Trophoblast cell (in vitro differentiated cells and primary cell): ENCODE results near the gene CCNL2.

ENCODE experiments used
- DNase-seq, 2 donors: peaks; one replicate each; pipeline ENCODE4 v3.0.0-alpha.2; 2016
- H2AFZ ChIP-seq: 2 replicates; pipeline ENCODE4 v1.6.1; 2013; ENCODE audit warnings: low read length, moderate library complexity, mild to moderate bottlenecking; ENCODE audit not compliant: insufficient read depth, poor library complexity
- H2AK5ac ChIP-seq: 2 replicates; pipeline ENCODE4 v1.6.1; 2013; ENCODE audit warnings: mild to moderate bottlenecking, low read length
- H2BK120ac ChIP-seq: 2 replicates; pipeline ENCODE4 v1.6.1; 2013; ENCODE audit warnings: low read length, mild to moderate bottlenecking, moderate library complexity; ENCODE audit not compliant: insufficient read depth, poor library complexity
- H2BK12ac ChIP-seq: 2 replicates; pipeline ENCODE4 v1.6.1; 2013; ENCODE audit warnings: mild to moderate bottlenecking, low read length, moderate library complexity
- H2BK5ac ChIP-seq: 2 replicates; pipeline ENCODE4 v1.6.1; 2013; ENCODE audit warnings: low read length, low read depth, moderate library complexity, mild to moderate bottlenecking; ENCODE audit not compliant: poor library complexity
- H3K14ac ChIP-seq: 2 replicates; pipeline ENCODE4 v1.6.1; 2013; ENCODE audit warnings: mild to moderate bottlenecking, low read length
- H3K18ac ChIP-seq: 2 replicates; pipeline ENCODE4 v1.6.1; 2013; ENCODE audit warnings: mild to moderate bottlenecking, low read length
- H3K23ac ChIP-seq: 2 replicates; pipeline ENCODE4 v1.6.1; 2013; ENCODE audit warnings: low read length
- H3K27ac ChIP-seq: 2 replicates; pipeline ENCODE4 v1.5.1; 2013; ENCODE audit warnings: low read depth, mild to moderate bottlenecking, inconsistent platforms, low read length, moderate library complexity
- H3K27me3 ChIP-seq: 2 replicates; pipeline ENCODE4 v1.6.1; 2013; ENCODE audit warnings: inconsistent platforms, mild to moderate bottlenecking, low read length, moderate library complexity; ENCODE audit not compliant: insufficient read depth
- H3K36me3 ChIP-seq, 2 experiments: 1 replicate in 1 of 2; 2 replicates in 1 of 2; pipeline ENCODE4 v1.6.1; 2013; ENCODE audit warnings: low read length in 2 of 2, mild to moderate bottlenecking in 2 of 2, moderate library complexity in 1 of 2; ENCODE audit not compliant: insufficient read depth in 2 of 2, control insufficient read depth in 1 of 2
- H3K4ac ChIP-seq: 2 replicates; pipeline ENCODE4 v1.6.1; 2013; ENCODE audit warnings: low read depth, mild to moderate bottlenecking, low read length, moderate library complexity
- H3K4me1 ChIP-seq, 2 experiments: 1 replicate in 1 of 2; 2 replicates in 1 of 2; pipeline ENCODE4 v1.6.1; 2013; ENCODE audit warnings: low read length in 2 of 2, mild to moderate bottlenecking in 2 of 2, moderate library complexity in 1 of 2; ENCODE audit not compliant: insufficient read depth in 2 of 2, control insufficient read depth in 1 of 2
- H3K4me2 ChIP-seq: 2 replicates; pipeline ENCODE4 v1.6.1; 2013; ENCODE audit warnings: inconsistent platforms, mild to moderate bottlenecking, low read length, moderate library complexity
- H3K4me3 ChIP-seq: 2 replicates; pipeline ENCODE4 v1.5.1; 2013; ENCODE audit warnings: mild to moderate bottlenecking, low read depth, low read length, inconsistent platforms
- H3K79me1 ChIP-seq: one replicate; pipeline ENCODE4 v1.6.1; 2013; ENCODE audit warnings: low read length
- H3K79me2 ChIP-seq: 2 replicates; pipeline ENCODE4 v1.6.1; 2013; ENCODE audit warnings: low read length, mild to moderate bottlenecking; ENCODE audit not compliant: control insufficient read depth, insufficient read depth, poor library complexity
- H3K9ac ChIP-seq: 2 replicates; pipeline ENCODE4 v1.6.1; 2013; ENCODE audit warnings: mild to moderate bottlenecking, low read length
- H3K9me3 ChIP-seq: 2 replicates; pipeline ENCODE4 v1.6.1; 2013; ENCODE audit warnings: low read depth, mild to moderate bottlenecking, control low read depth, inconsistent platforms, low read length; ENCODE audit not compliant: insufficient read depth
- H4K12ac ChIP-seq: 2 replicates; pipeline ENCODE4 v1.6.1; 2013; ENCODE audit warnings: low read depth, mild to moderate bottlenecking, low read length, moderate library complexity
- H4K8ac ChIP-seq: 2 replicates; pipeline ENCODE4 v1.6.1; 2013; ENCODE audit warnings: low read depth, mild to moderate bottlenecking, low read length, moderate library complexity
- H4K91ac ChIP-seq: one replicate; pipeline ENCODE4 v1.6.1; 2013; ENCODE audit warnings: low read depth, mild to moderate bottlenecking, low read length, moderate library complexity
- WGBS: extraction: QIAGEN DNeasy Blood & Tissue Kit; methylation state at CpG from one replicate; pipeline ENCODE4 v1.1.7; 2013; ENCODE audit warnings: missing lambda C conversion rate; ENCODE audit not compliant: insufficient read length, insufficient coverage; ENCODE audit errors: extremely low coverage; 5-methylcytosine and 5-hydroxymethylcytosine counted together

The CCNL2 gene

DNA sequence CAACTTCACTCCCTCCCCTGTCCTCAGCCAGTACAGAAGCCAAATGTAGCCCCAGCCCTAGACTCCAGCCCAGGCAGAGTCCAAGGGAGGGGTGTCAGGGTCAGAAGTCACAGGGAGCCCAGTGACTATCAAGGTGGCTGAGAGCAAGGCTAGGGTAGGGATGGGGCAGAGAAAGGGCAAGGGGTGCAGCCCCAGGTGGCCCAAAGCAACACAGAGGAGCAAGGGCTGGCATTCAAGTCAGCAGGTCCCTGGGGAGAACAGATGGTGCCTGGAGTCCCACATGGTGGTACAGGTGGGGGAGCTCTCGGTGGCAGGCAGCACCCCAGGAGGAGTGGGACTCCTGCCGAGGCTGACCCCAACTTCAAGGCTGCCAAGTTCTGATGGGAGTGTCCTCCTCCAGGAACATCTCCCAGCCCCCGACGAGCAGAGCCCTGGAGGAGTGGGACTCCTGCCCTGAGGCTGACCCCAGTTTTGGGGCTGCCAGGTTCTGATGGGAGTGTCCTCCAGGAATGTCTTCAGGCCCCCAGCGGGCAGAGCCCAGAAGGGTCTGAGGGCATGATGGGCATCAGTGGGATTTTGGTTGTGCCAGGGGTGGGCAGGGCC lies 46.2 kb downstream of the CCNL2 start:
- Histone ChIP-seq H3K27ac (peak overlapping the region; percentile 42), H4K8ac (no peak overlapping the region), H3K27me3 (peaks cover 9% of the 10 kb centered on the region), H3K4ac (no peak overlapping the region), H3K14ac (no peak overlapping the region), H3K36me3 (peaks cover 30 to 31% of the 10 kb centered on the region in 2 experiments), H3K4me3 (no peak overlapping the region), H3K23ac (peak overlapping the region; percentile 50), H2BK5ac (no peak overlapping the region), H4K12ac (no peak overlapping the region), H2BK120ac (no peak overlapping the region), H3K79me2 (peaks cover 20% of the 10 kb centered on the region), H3K4me2 (no peak overlapping the region), H3K9me3 (no peaks in the 10 kb centered on the region), H3K4me1 (peaks cover 27 to 36% of the 10 kb centered on the region in 2 experiments), H4K91ac (no peak overlapping the region), H2AK5ac (no peak overlapping the region), H2AFZ (no peak overlapping the region), H3K18ac (peak overlapping the region; percentile 14), H3K9ac (peak overlapping the region; percentile 18), H2BK12ac (no peak overlapping the region), H3K79me1 (peaks cover 25% of the 10 kb centered on the region)
- WGBS = no CpG with 5 or more reads among the region's 5 CpGs
- DNase-seq = no peak

GRCh38 chr1:1351511-1352427 lies 47.4 kb downstream of the CCNL2 start:
- WGBS = no CpG with 5 or more reads among the region's 29 CpGs
- Histone ChIP-seq H3K4me2 (peak overlapping the region; percentile 33), H3K27me3 (peaks cover 9% of the 10 kb centered on the region)

DNA sequence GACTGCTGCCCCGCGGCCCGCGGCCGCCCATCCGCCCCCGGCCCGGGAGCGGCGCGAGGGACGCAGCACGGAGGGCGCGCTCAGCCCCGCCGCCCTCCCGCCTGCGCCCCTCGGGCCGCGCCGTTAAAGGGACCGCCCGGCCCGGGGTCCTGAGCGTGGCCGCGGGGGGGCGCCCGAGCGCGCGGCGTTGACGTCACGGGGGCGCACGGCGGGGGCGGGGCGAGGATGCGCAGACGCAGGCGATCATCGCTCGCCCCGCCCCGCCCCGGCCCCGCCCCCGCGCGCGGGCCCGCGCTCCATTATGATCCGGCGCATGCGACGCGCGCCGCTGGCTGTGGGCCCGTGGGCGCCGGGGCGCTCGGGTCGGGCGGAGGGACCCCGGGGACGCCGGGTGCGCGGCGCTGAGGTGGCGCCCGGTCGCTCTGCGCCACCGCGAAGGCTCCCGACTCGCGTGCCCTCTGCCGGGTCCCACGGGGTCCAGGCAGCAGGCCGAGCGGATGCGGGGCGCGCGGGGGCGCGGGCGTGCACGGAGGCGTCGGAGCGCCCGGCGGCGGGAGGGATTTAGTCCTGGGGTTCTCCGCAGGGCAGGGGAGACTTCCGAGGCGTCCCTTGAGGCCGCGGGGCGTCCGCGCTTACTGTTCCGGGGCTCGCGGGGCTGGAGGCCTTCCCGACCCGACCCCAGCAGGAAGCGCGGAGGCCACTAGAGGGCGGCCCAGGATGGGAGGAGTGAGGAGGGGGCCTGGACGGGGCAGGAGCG lies 49.7 kb downstream of the CCNL2 start, which contains the start of gene DVL1:
TSS of gene DVL1 (minus strand) at position 163 of the 757 bp plus-strand sequence. CDS start 353 bp downstream, outside the sequence.
- H3K23ac ChIP-seq = no peak within 1 kb of the TSS
- H3K27ac ChIP-seq = peak within 1 kb of the TSS; percentile 94
- WGBS = no CpG with 5 or more reads among the region's 122 CpGs
- H3K18ac ChIP-seq = peak within 1 kb of the TSS; percentile 96
- peak within 1 kb of the TSS; percentile 95 for H3K4me2 ChIP-seq
- H3K36me3 ChIP-seq = peaks cover 25 to 30% of the 10 kb centered on the region in 2 experiments
- H3K9ac ChIP-seq = peak within 1 kb of the TSS; percentile 98
- peaks cover 27 to 47% of the 10 kb centered on the region in 2 experiments for H3K4me1 ChIP-seq
- H2BK5ac ChIP-seq = peak within 1 kb of the TSS; percentile 85
- no peak within 1 kb of the TSS for H2BK12ac ChIP-seq
- DNase-seq = peak in 1 of 2 donors; percentile 79
- peak within 1 kb of the TSS; percentile 78 for H2AFZ ChIP-seq
- peak within 1 kb of the TSS; percentile 91 for H3K4me3 ChIP-seq
- peak within 1 kb of the TSS; percentile 62 for H2BK120ac ChIP-seq
- H3K27me3 ChIP-seq = peaks cover 5% of the 10 kb centered on the region
- H3K4ac ChIP-seq = peak within 1 kb of the TSS; percentile 94
- peak within 1 kb of the TSS; percentile 82 for H4K12ac ChIP-seq
- peaks cover 28% of the 10 kb centered on the region for H3K79me2 ChIP-seq
- H4K91ac ChIP-seq = peak within 1 kb of the TSS; percentile 97
- peaks cover 14% of the 10 kb centered on the region for H3K79me1 ChIP-seq
- peak within 1 kb of the TSS; percentile 87 for H2AK5ac ChIP-seq
- peak within 1 kb of the TSS; percentile 96 for H3K14ac ChIP-seq
- no peaks in the 10 kb centered on the region for H3K9me3 ChIP-seq
- peak within 1 kb of the TSS; percentile 98 for H4K8ac ChIP-seq

More at GRCh38 chr1:1351511-1352427, 47.4 kb downstream of the CCNL2 start:
- no peak overlapping the region for H2AFZ ChIP-seq
- no peaks in the 10 kb centered on the region for H3K9me3 ChIP-seq
- H3K79me1 ChIP-seq = peaks cover 18% of the 10 kb centered on the region
- no peak overlapping the region for H3K14ac ChIP-seq
- H3K27ac ChIP-seq = peak overlapping the region; percentile 35
- no peak overlapping the region for H2BK12ac ChIP-seq
- H4K91ac ChIP-seq = peak overlapping the region; percentile 56
- peak overlapping the region; percentile 61 for H3K18ac ChIP-seq
- peak overlapping the region; percentile 3 for H3K4me3 ChIP-seq
- H3K36me3 ChIP-seq = peaks cover 30 to 31% of the 10 kb centered on the region in 2 experiments
- peaks cover 21% of the 10 kb centered on the region for H3K79me2 ChIP-seq
- peak overlapping the region; percentile 55 for H2AK5ac ChIP-seq
- H3K4me1 ChIP-seq = peaks cover 31 to 43% of the 10 kb centered on the region in 2 experiments
- DNase-seq = peak; percentile 93 to 95
- H3K9ac ChIP-seq = no peak overlapping the region
- H2BK120ac ChIP-seq = no peak overlapping the region
- peak overlapping the region; percentile 32 for H2BK5ac ChIP-seq
- H4K12ac ChIP-seq = peak overlapping the region; percentile 55
- H4K8ac ChIP-seq = peak overlapping the region; percentile 67
- H3K4ac ChIP-seq = no peak overlapping the region
- no peak overlapping the region for H3K23ac ChIP-seq
